HepG2 (cell line): Measurements from ENCODE around the gene SLX1A. TPM values are rescaled to one million over a fixed set of nuclear protein-coding genes. Genes with fewer than 3 reads are reported as not detected.

Source experiments
- CCDC6 ChIP-seq: sonication (generic); formaldehyde crosslinking; IDR thresholded peaks from 2 replicates; pipeline ENCODE4 v1.8.1; 2022; ENCODE audit warnings: mild to moderate bottlenecking, missing genetic modification reagents, moderate library complexity
- GATAD1 ChIP-seq: IDR thresholded peaks from 2 replicates; pipeline ENCODE4 v1.6.1; 2016; ENCODE audit warnings: missing genetic modification reagents, missing compliant biosample characterization
- HDAC6 ChIP-seq: fragments of 200-600 bp; sonication (generic); IDR thresholded peaks from 2 replicates; pipeline ENCODE4 v1.7.0; 2017; ENCODE audit warnings: mild to moderate bottlenecking, antibody characterized with exemption, low read length, low read depth
- MZF1 ChIP-seq: sonication (generic); formaldehyde crosslinking; IDR thresholded peaks from 2 replicates; pipeline ENCODE4 v1.8.1; 2023; ENCODE audit warnings: mild to moderate bottlenecking, missing genetic modification reagents, borderline replicate concordance
- SALL1 ChIP-seq: sonication (generic); formaldehyde crosslinking; IDR thresholded peaks from 2 replicates; pipeline ENCODE4 v1.8.0; 2022; ENCODE audit warnings: mild to moderate bottlenecking, missing genetic modification reagents
- SMC3 ChIP-seq: IDR thresholded peaks from 2 replicates; pipeline ENCODE4 v1.6.1; 2011; ENCODE audit warnings: low read length, improper control_type of control experiment
- SRSF1 ChIP-seq: fragments of 200-400 bp; formaldehyde crosslinking; optimal IDR thresholded peaks from 2 replicates; pipeline ENCODE3; 2017; ENCODE audit warnings: mild to moderate bottlenecking, low read depth, low read length, moderate library complexity
- U2AF1 ChIP-seq: fragments of 200-400 bp; formaldehyde crosslinking; optimal IDR thresholded peaks from 2 replicates; pipeline ENCODE3; 2017; ENCODE audit warnings: mild to moderate bottlenecking, low read depth, low read length
- ZFX ChIP-seq: sonication (generic); formaldehyde crosslinking; IDR thresholded peaks from 2 replicates; pipeline ENCODE4 v1.4.0; 2020; ENCODE audit warnings: mild to moderate bottlenecking, low read depth, missing genetic modification reagents, moderate library complexity
- ZNF3 ChIP-seq: IDR thresholded peaks from 2 replicates; pipeline ENCODE4 v1.7.0; 2017; ENCODE audit warnings: inconsistent platforms
- ZNF350 ChIP-seq: sonication (generic); formaldehyde crosslinking; IDR thresholded peaks from 2 replicates; pipeline ENCODE4 v1.4.0; 2020; ENCODE audit warnings: mild to moderate bottlenecking, low read depth, missing genetic modification reagents, borderline replicate concordance
- ZSCAN9 ChIP-seq: IDR thresholded peaks from 2 replicates; pipeline ENCODE4 v1.6.1; 2016; ENCODE audit warnings: borderline replicate concordance
- polyA plus RNA-seq, 8 experiments: library from polyadenylated mRNA; depleted of rRNA in 3 of 8; stranded (reverse) in 7 of 8; unstranded in 1 of 8; fragments of >200 nt; fragmentation: Illumina TruSeq in 4 of 8; extraction: Trizol in 4 of 8; gene quantifications; 2 replicates each; pipeline versions ENCODE4 v1.2.1 to v1.2.3, GENCODE V29; 2011 to 2016; ENCODE audit warnings: low read depth in 4 of 8, missing spikeins in 1 of 8, mixed read lengths in 1 of 8; ENCODE audit not compliant: insufficient read depth in 1 of 8
- total RNA-seq, 5 experiments: library from RNA; depleted of rRNA; stranded (reverse); fragments of >200 nt; fragmentation: Illumina TruSeq; extraction: Trizol; gene quantifications; 2 replicates each; pipeline ENCODE4 v1.2.3, GENCODE V29; 2016; ENCODE audit warnings: low read depth in 1 of 5
- TF ChIP-seq, protein P1 (sequence below): sonication (generic); formaldehyde crosslinking; IDR thresholded peaks from 2 replicates; pipeline ENCODE4 v1.8.1; 2023; ENCODE audit warnings: mild to moderate bottlenecking, missing genetic modification reagents
- TF ChIP-seq, protein P2 (sequence below): sonication (generic); formaldehyde crosslinking; IDR thresholded peaks from 2 replicates; pipeline ENCODE4 v1.4.0; 2020; ENCODE audit warnings: missing genetic modification reagents, borderline replicate concordance
- TF ChIP-seq, protein P3 (sequence below): sonication (generic); formaldehyde crosslinking; IDR thresholded peaks from 2 replicates; pipeline ENCODE4 v1.4.0; 2020; ENCODE audit warnings: missing genetic modification reagents
- TF ChIP-seq, protein P4 (sequence below): IDR thresholded peaks from 2 replicates; pipeline ENCODE4 v1.6.1; 2018; ENCODE audit warnings: missing genetic modification reagents, mild to moderate bottlenecking, missing compliant biosample characterization
- TF ChIP-seq, protein P5 (sequence below): IDR thresholded peaks from 2 replicates; pipeline ENCODE4 v1.6.1; 2016; ENCODE audit warnings: low read depth, borderline replicate concordance
- TF ChIP-seq, protein P6 (sequence below): sonication (generic); formaldehyde crosslinking; IDR thresholded peaks from 2 replicates; pipeline ENCODE4 v1.9.0; 2022; ENCODE audit warnings: missing genetic modification reagents, mild to moderate bottlenecking, borderline replicate concordance

Gene SLX1A
- total and polyA plus RNA-seq, 2 of the 13 experiments (the other 11 are each of a cell fraction or from before 2014, with no cell fraction given): 12.0 to 37.1 TPM

DNA sequence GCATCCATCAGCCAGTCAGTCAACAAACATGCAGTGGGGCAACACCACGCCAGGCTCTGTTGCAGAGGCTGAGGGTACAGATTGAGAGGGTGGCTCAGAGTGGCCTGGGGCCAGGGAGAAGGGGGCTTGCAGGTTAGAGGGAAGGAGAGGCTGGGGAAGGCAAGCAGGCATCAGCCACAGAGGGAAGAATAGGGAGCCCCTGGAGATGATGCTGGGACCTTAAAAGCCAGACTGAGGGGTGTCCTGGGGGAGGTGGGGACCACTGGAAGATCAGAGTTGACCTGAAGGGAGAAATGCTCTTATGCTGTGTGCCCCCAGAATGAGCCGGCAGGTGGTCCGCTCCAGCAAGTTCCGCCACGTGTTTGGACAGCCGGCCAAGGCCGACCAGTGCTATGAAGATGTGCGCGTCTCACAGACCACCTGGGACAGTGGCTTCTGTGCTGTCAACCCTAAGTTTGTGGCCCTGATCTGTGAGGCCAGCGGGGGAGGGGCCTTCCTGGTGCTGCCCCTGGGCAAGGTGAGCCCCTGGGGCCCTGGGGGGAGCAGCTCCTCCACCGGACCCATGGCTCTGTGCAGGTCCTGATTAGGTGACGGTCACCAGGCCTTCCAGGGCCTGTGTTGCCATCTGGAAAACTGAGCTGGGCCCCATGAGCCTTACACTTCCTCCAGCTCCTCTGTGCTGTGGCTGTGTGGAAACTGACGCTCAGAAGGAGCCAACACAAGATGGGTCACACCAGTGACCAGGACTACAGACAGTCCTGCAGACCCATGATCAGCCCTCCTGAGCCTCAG, 8.6 kb upstream of the SLX1A start (continued):
- TF ChIP-seq, protein P1, sequence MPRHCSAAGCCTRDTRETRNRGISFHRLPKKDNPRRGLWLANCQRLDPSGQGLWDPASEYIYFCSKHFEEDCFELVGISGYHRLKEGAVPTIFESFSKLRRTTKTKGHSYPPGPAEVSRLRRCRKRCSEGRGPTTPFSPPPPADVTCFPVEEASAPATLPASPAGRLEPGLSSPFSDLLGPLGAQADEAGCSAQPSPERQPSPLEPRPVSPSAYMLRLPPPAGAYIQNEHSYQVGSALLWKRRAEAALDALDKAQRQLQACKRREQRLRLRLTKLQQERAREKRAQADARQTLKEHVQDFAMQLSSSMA (CRISPR knock-in tag): no peak
- TF ChIP-seq ZSCAN9 (CRISPR knock-in tag) (no peak), SALL1 (0 out of 2 replicates have a peak, but pooled peaks have one; percentile 10), ZFX (peak; percentile 38; the same call in 1 of the 2 replicates), HDAC6 (no peak), MZF1 (no peak), CCDC6 (CRISPR knock-in tag) (no peak), ZNF3 (CRISPR knock-in tag) (peak; percentile 98), SRSF1 (no peak), U2AF1 (no peak), SMC3 (no peak), GATAD1 (CRISPR knock-in tag) (no peak), ZNF350 (CRISPR knock-in tag) (peak; percentile 41; the same call in 1 of the 2 replicates)
- TF ChIP-seq, protein P2, sequence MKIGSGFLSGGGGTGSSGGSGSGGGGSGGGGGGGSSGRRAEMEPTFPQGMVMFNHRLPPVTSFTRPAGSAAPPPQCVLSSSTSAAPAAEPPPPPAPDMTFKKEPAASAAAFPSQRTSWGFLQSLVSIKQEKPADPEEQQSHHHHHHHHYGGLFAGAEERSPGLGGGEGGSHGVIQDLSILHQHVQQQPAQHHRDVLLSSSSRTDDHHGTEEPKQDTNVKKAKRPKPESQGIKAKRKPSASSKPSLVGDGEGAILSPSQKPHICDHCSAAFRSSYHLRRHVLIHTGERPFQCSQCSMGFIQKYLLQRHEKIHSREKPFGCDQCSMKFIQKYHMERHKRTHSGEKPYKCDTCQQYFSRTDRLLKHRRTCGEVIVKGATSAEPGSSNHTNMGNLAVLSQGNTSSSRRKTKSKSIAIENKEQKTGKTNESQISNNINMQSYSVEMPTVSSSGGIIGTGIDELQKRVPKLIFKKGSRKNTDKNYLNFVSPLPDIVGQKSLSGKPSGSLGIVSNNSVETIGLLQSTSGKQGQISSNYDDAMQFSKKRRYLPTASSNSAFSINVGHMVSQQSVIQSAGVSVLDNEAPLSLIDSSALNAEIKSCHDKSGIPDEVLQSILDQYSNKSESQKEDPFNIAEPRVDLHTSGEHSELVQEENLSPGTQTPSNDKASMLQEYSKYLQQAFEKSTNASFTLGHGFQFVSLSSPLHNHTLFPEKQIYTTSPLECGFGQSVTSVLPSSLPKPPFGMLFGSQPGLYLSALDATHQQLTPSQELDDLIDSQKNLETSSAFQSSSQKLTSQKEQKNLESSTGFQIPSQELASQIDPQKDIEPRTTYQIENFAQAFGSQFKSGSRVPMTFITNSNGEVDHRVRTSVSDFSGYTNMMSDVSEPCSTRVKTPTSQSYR (CRISPR knock-in tag): peak; percentile 69; the same call in 1 of the 2 replicates
- TF ChIP-seq, protein P3, sequence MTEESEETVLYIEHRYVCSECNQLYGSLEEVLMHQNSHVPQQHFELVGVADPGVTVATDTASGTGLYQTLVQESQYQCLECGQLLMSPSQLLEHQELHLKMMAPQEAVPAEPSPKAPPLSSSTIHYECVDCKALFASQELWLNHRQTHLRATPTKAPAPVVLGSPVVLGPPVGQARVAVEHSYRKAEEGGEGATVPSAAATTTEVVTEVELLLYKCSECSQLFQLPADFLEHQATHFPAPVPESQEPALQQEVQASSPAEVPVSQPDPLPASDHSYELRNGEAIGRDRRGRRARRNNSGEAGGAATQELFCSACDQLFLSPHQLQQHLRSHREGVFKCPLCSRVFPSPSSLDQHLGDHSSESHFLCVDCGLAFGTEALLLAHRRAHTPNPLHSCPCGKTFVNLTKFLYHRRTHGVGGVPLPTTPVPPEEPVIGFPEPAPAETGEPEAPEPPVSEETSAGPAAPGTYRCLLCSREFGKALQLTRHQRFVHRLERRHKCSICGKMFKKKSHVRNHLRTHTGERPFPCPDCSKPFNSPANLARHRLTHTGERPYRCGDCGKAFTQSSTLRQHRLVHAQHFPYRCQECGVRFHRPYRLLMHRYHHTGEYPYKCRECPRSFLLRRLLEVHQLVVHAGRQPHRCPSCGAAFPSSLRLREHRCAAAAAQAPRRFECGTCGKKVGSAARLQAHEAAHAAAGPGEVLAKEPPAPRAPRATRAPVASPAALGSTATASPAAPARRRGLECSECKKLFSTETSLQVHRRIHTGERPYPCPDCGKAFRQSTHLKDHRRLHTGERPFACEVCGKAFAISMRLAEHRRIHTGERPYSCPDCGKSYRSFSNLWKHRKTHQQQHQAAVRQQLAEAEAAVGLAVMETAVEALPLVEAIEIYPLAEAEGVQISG (CRISPR knock-in tag): peak; percentile 47; the same call in 1 of the 2 replicates
- TF ChIP-seq, protein P4, sequence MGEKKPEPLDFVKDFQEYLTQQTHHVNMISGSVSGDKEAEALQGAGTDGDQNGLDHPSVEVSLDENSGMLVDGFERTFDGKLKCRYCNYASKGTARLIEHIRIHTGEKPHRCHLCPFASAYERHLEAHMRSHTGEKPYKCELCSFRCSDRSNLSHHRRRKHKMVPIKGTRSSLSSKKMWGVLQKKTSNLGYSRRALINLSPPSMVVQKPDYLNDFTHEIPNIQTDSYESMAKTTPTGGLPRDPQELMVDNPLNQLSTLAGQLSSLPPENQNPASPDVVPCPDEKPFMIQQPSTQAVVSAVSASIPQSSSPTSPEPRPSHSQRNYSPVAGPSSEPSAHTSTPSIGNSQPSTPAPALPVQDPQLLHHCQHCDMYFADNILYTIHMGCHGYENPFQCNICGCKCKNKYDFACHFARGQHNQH: 0 out of 2 replicates have a peak, but pooled peaks have one; percentile 26
- TF ChIP-seq, protein P5, sequence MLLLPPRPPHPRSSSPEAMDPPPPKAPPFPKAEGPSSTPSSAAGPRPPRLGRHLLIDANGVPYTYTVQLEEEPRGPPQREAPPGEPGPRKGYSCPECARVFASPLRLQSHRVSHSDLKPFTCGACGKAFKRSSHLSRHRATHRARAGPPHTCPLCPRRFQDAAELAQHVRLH: no peak
- TF ChIP-seq, protein P6, sequence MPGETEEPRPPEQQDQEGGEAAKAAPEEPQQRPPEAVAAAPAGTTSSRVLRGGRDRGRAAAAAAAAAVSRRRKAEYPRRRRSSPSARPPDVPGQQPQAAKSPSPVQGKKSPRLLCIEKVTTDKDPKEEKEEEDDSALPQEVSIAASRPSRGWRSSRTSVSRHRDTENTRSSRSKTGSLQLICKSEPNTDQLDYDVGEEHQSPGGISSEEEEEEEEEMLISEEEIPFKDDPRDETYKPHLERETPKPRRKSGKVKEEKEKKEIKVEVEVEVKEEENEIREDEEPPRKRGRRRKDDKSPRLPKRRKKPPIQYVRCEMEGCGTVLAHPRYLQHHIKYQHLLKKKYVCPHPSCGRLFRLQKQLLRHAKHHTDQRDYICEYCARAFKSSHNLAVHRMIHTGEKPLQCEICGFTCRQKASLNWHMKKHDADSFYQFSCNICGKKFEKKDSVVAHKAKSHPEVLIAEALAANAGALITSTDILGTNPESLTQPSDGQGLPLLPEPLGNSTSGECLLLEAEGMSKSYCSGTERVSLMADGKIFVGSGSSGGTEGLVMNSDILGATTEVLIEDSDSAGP: peak; percentile 30; the same call in 1 of the 2 replicates
